ENCODE data around the gene PARP8. TPM values are rescaled to one million over a fixed set of nuclear protein-coding genes. Genes with fewer than 3 reads are reported as not detected.
A peak's percentile ranks its signal among the peaks of the same experiment; 100 is the strongest.

Gene PARP8
- total and polyA plus RNA-seq, 4 donors, result 11.6 to 59.4 (median 25.3) TPM

DNA sequence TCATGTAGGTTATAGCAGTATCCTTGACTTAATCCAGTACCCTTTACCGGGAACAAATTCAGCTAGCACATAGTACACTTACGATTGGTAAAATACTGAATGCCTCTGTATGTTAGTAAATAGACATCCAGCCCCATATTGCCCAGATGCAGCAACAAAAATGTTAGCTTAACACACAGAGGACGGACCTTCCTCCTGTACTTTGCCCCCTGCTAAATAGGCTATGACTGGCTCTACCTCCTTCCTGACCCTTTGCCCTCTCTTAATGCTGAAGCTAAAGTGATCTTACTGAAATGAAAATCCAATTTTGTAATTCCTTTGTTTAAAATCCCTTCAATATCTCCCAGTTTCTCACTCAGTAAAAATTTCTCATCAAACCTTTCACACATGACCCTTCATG is 183.1 kb downstream of the PARP8 start:
- Histone ChIP-seq H3K27me3 (ENCODE audit: control insufficient read depth in 3 of 3, insufficient read depth in 3 of 3, low read length in 2 of 3) (no peaks in the 10 kb centered on the region), H3K9me3 (ENCODE audit: control insufficient read depth in 4 of 4, insufficient read depth in 3 of 4, low read length in 3 of 4) (no peaks in the 10 kb centered on the region), H3K4me3 (no peak overlapping the region), H3K9ac (ENCODE audit: insufficient read depth in 1 of 2, low read length in 2 of 2) (no peak overlapping the region), H3K27ac (ENCODE audit: low read depth in 1 of 2, low read length in 1 of 2) (no peak overlapping the region), H3K36me3 (ENCODE audit: control insufficient read depth in 4 of 4, insufficient read depth in 4 of 4, low read length in 4 of 4) (no peaks in the 10 kb centered on the region), H3K4me1 (ENCODE audit: control insufficient read depth in 5 of 5, insufficient read depth in 5 of 5, low read length in 5 of 5) (no peaks in the 10 kb centered on the region)
- WGBS, 2 donors, result 93 to 95% methylated on average over 3 of the region's 3 CpGs
- no peak for DNase-seq
- no peak for ATAC-seq (ENCODE audit: insufficient read depth, low FRiP score)
- TF ChIP-seq, protein P1, sequence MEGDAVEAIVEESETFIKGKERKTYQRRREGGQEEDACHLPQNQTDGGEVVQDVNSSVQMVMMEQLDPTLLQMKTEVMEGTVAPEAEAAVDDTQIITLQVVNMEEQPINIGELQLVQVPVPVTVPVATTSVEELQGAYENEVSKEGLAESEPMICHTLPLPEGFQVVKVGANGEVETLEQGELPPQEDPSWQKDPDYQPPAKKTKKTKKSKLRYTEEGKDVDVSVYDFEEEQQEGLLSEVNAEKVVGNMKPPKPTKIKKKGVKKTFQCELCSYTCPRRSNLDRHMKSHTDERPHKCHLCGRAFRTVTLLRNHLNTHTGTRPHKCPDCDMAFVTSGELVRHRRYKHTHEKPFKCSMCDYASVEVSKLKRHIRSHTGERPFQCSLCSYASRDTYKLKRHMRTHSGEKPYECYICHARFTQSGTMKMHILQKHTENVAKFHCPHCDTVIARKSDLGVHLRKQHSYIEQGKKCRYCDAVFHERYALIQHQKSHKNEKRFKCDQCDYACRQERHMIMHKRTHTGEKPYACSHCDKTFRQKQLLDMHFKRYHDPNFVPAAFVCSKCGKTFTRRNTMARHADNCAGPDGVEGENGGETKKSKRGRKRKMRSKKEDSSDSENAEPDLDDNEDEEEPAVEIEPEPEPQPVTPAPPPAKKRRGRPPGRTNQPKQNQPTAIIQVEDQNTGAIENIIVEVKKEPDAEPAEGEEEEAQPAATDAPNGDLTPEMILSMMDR (IDR thresholded peaks at IDR 0.05; ENCODE audit: control extremely low read depth, extremely low read depth), result no peak

DNA sequence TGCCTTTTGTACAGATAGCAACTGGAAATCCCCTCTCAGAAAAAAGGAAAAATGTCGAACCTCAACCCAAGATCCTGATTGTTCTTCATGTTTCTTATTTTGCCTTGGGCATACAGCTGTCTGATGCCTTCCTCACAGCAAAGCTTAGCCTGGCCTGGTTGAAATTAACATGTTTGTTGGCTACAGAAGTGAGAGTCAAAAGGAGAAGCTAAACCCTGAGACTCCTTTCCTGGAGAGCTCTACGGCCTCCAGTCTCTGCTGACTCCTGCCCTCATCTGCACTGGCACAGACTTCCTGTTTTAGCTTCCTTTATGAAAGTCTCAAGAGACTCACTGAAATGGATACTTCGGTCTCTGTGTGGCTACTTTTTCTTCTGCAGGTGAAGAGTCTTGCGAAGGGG is 186.7 kb downstream of the PARP8 start:
- Histone ChIP-seq H3K27me3 (ENCODE audit: control insufficient read depth in 3 of 3, insufficient read depth in 3 of 3, low read length in 2 of 3) (no peaks in the 10 kb centered on the region), H3K36me3 (ENCODE audit: control insufficient read depth in 4 of 4, insufficient read depth in 4 of 4, low read length in 4 of 4) (no peaks in the 10 kb centered on the region), H3K9ac (ENCODE audit: insufficient read depth in 1 of 2, low read length in 2 of 2) (no peak overlapping the region), H3K4me3 (no peak overlapping the region), H3K4me1 (ENCODE audit: control insufficient read depth in 5 of 5, insufficient read depth in 5 of 5, low read length in 5 of 5) (no peaks in the 10 kb centered on the region), H3K9me3 (ENCODE audit: control insufficient read depth in 4 of 4, insufficient read depth in 3 of 4, low read length in 3 of 4) (no peaks in the 10 kb centered on the region), H3K27ac (ENCODE audit: low read depth in 1 of 2, low read length in 1 of 2) (no peak overlapping the region)
- ATAC-seq (ENCODE audit: insufficient read depth, low FRiP score) (peak; percentile 75), DNase-seq (peak; percentile 4 to 15 (median 13))
- TF ChIP-seq, protein P1 (IDR thresholded peaks at IDR 0.05; ENCODE audit: control extremely low read depth, extremely low read depth), result no peak
- 57 to 65% methylated on average over 4 of the region's 4 CpGs for WGBS, 2 donors

DNA sequence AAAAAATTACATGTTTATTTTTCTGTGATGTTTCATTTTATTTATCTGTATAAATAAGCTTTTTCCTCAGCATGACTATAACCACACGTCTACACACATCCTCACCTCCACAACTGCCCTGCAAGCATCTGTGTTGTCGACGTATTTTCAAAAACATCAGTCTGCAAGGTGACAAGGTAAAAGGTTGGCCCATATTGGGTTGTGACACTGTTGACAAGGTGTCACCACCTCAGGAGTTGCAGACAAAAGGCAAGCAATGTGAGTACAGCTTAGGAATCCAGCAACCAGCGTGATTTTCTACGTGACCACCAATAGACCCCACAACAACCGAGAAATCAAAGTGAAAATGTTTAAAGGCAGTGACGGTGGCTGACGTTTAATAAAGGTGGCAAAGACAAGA is 187.6 kb downstream of the PARP8 start:
- no peak overlapping the region for H3K27ac ChIP-seq (ENCODE audit: low read depth in 1 of 2, low read length in 1 of 2)
- no peaks in the 10 kb centered on the region for H3K36me3 ChIP-seq (ENCODE audit: control insufficient read depth in 4 of 4, insufficient read depth in 4 of 4, low read length in 4 of 4)
- H3K4me3 ChIP-seq, result no peak overlapping the region
- no peaks in the 10 kb centered on the region for H3K9me3 ChIP-seq (ENCODE audit: control insufficient read depth in 4 of 4, insufficient read depth in 3 of 4, low read length in 3 of 4)
- no peaks in the 10 kb centered on the region for H3K4me1 ChIP-seq (ENCODE audit: control insufficient read depth in 5 of 5, insufficient read depth in 5 of 5, low read length in 5 of 5)
- H3K9ac ChIP-seq (ENCODE audit: insufficient read depth in 1 of 2, low read length in 2 of 2), result no peak overlapping the region
- WGBS, 2 donors, result 87 to 95% methylated on average over 8 of the region's 8 CpGs
- ATAC-seq (ENCODE audit: insufficient read depth, low FRiP score) (no peak), DNase-seq (no peak)
- H3K27me3 ChIP-seq (ENCODE audit: control insufficient read depth in 3 of 3, insufficient read depth in 3 of 3, low read length in 2 of 3), result no peaks in the 10 kb centered on the region
- TF ChIP-seq, protein P1 (IDR thresholded peaks at IDR 0.05; ENCODE audit: control extremely low read depth, extremely low read depth), result no peak

DNA sequence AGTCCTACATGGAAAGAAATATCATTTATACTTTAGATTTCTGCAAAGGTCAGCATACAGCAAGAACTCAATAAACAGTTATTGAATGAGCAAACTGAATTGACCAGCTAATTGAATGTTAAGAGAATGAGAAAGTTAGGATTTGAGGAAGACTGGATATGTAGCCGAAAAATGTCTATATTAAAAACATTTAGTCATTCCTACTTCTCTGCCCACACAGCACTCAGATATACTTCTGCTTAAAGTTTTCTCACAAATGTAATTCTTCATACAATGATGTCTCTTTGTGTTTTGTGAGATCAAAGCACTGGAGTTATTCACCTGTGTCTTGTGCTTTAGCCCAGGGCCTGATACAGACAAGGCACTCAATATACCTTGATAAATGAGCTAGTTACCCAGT is 188.6 kb downstream of the PARP8 start:
- 87 to 88% methylated on average over 1 of the region's 1 CpG for WGBS, 2 donors
- Histone ChIP-seq H3K36me3 (ENCODE audit: control insufficient read depth in 4 of 4, insufficient read depth in 4 of 4, low read length in 4 of 4) (no peaks in the 10 kb centered on the region), H3K4me3 (no peak overlapping the region), H3K27me3 (ENCODE audit: control insufficient read depth in 3 of 3, insufficient read depth in 3 of 3, low read length in 2 of 3) (no peaks in the 10 kb centered on the region), H3K4me1 (ENCODE audit: control insufficient read depth in 5 of 5, insufficient read depth in 5 of 5, low read length in 5 of 5) (no peaks in the 10 kb centered on the region), H3K9ac (ENCODE audit: insufficient read depth in 1 of 2, low read length in 2 of 2) (no peak overlapping the region), H3K27ac (ENCODE audit: low read depth in 1 of 2, low read length in 1 of 2) (no peak overlapping the region), H3K9me3 (ENCODE audit: control insufficient read depth in 4 of 4, insufficient read depth in 3 of 4, low read length in 3 of 4) (no peaks in the 10 kb centered on the region)
- TF ChIP-seq, protein P1 (IDR thresholded peaks at IDR 0.05; ENCODE audit: control extremely low read depth, extremely low read depth), result no peak
- ATAC-seq (ENCODE audit: insufficient read depth, low FRiP score), result no peak
- DNase-seq, result no peak
